ENCODE measurements around the gene LRRC4C. TPM values are rescaled to one million over a fixed set of nuclear protein-coding genes. Genes with fewer than 3 reads are reported as not detected.

LRRC4C gene
- polyA plus RNA-seq, 1 experiment = 0.02 TPM

- Histone ChIP-seq H3K27ac (ENCODE audit: low read depth, low read length) (no peak overlapping the region), H3K4me3 (ENCODE audit: low read depth, low read length) (no peak overlapping the region), H3K9me3 (ENCODE audit: control insufficient read depth, insufficient read depth, low read length) (no peaks in the 10 kb centered on the region), H3K27me3 (ENCODE audit: control insufficient read depth, insufficient read depth, low read length) (no peaks in the 10 kb centered on the region)
- DNase-seq (ENCODE audit: low read depth, low spot score) = no peak
- POLR2A ChIA-PET = no interaction called here
- CTCF ChIA-PET = no interaction called here
- no peak for TF ChIP-seq CTCF (IDR thresholded peaks at IDR 0.05; ENCODE audit: low read depth, low read length)
These were observed 1053.8 kb downstream of the LRRC4C start for GRCh38 chr11:40405614-40406013.

GRCh38 chr11:40403321-40403720 lies 1056.1 kb downstream of the LRRC4C start:
- TF ChIP-seq CTCF (IDR thresholded peaks at IDR 0.05; ENCODE audit: low read depth, low read length) = no peak
- Histone ChIP-seq H3K4me3 (ENCODE audit: low read depth, low read length) (no peak overlapping the region), H3K27me3 (ENCODE audit: control insufficient read depth, insufficient read depth, low read length) (no peaks in the 10 kb centered on the region), H3K9me3 (ENCODE audit: control insufficient read depth, insufficient read depth, low read length) (no peaks in the 10 kb centered on the region), H3K27ac (ENCODE audit: low read depth, low read length) (no peak overlapping the region)
- no peak for DNase-seq (ENCODE audit: low read depth, low spot score)
- ChIA-PET POLR2A (no interaction called here), CTCF (no interaction called here)

GRCh38 chr11:40401132-40401853 lies 1058.2 kb downstream of the LRRC4C start:
- ChIA-PET POLR2A (no interaction called here), CTCF (no interaction called here)
- Histone ChIP-seq H3K27me3 (ENCODE audit: control insufficient read depth, insufficient read depth, low read length) (no peaks in the 10 kb centered on the region), H3K9me3 (ENCODE audit: control insufficient read depth, insufficient read depth, low read length) (no peaks in the 10 kb centered on the region), H3K27ac (ENCODE audit: low read depth, low read length) (no peak overlapping the region), H3K4me3 (ENCODE audit: low read depth, low read length) (no peak overlapping the region)
- DNase-seq (ENCODE audit: low read depth, low spot score) = no peak
- TF ChIP-seq CTCF (IDR thresholded peaks at IDR 0.05; ENCODE audit: low read depth, low read length) = no peak

- H3K9me3 ChIP-seq (ENCODE audit: control insufficient read depth, insufficient read depth, low read length) = no peaks in the 10 kb centered on the region
- no peak overlapping the region for H3K27ac ChIP-seq (ENCODE audit: low read depth, low read length)
- TF ChIP-seq CTCF (IDR thresholded peaks at IDR 0.05; ENCODE audit: low read depth, low read length) = no peak
- H3K4me3 ChIP-seq (ENCODE audit: low read depth, low read length) = no peak overlapping the region
- DNase-seq (ENCODE audit: low read depth, low spot score) = no peak
- POLR2A ChIA-PET = no interaction called here
- no peaks in the 10 kb centered on the region for H3K27me3 ChIP-seq (ENCODE audit: control insufficient read depth, insufficient read depth, low read length)
- CTCF ChIA-PET = interaction anchor here (0.9 kb wide), 1 partner anchor 103 kb away, joined by 5 read pairs; no protein-coding TSS in a partner anchor
These were observed 1062.3 kb downstream of the LRRC4C start for GRCh38 chr11:40397141-40397540.

- CTCF ChIA-PET = interaction anchor here (0.6 kb wide), 1 partner anchor 33 kb away, joined by 5 read pairs; no protein-coding TSS in a partner anchor
- Histone ChIP-seq H3K27ac (ENCODE audit: low read depth, low read length) (no peak overlapping the region), H3K27me3 (ENCODE audit: control insufficient read depth, insufficient read depth, low read length) (no peaks in the 10 kb centered on the region), H3K4me3 (ENCODE audit: low read depth, low read length) (no peak overlapping the region), H3K9me3 (ENCODE audit: control insufficient read depth, insufficient read depth, low read length) (no peaks in the 10 kb centered on the region)
- DNase-seq (ENCODE audit: low read depth, low spot score) = no peak
- POLR2A ChIA-PET = no interaction called here
- TF ChIP-seq CTCF (IDR thresholded peaks at IDR 0.05; ENCODE audit: low read depth, low read length) = no peak
These were observed 1065.9 kb downstream of the LRRC4C start for GRCh38 chr11:40393511-40393910.

All from AG04450 (cell line).